AG04450 (cell line): ENCODE results near the gene PLEKHH3. TPM values are rescaled to one million over a fixed set of nuclear protein-coding genes. Genes with fewer than 3 reads are reported as not detected.

Experiments
- CTCF ChIA-PET: fragments of 300-600, 350-600 bp; formaldehyde crosslinking; extraction: SDS; loops from one replicate; lab custom pipeline; 2022; ENCODE audit warnings: antibody characterized with exemption, inconsistent platforms; lab: Charles Lee
- POLR2A ChIA-PET: fragments of 350-600 bp; formaldehyde crosslinking; extraction: SDS; loops from one replicate; lab custom pipeline; 2021; ENCODE audit warnings: antibody characterized with exemption, inconsistent platforms; lab: Yijun Ruan, JAX
- DNase-seq: peaks from one replicate; pipeline ENCODE4 v3.0.0-alpha.2; 2011; ENCODE audit warnings: low read depth, low spot score
- H3K27ac ChIP-seq: one replicate; pipeline ENCODE4 v1.5.1; 2012; ENCODE audit warnings: low read depth, low read length, control low read depth
- H3K27me3 ChIP-seq: one replicate; pipeline ENCODE4 v1.6.0; 2012; ENCODE audit warnings: low read length; ENCODE audit not compliant: control insufficient read depth, insufficient read depth
- H3K4me3 ChIP-seq: 2 replicates; pipeline ENCODE4 v1.5.1; 2011; ENCODE audit warnings: mild to moderate bottlenecking, low read depth, low read length, control low read depth
- H3K9me3 ChIP-seq: 2 replicates; pipeline ENCODE4 v1.5.1; 2012; ENCODE audit warnings: low read length; ENCODE audit not compliant: control insufficient read depth, insufficient read depth
- CTCF ChIP-seq: IDR thresholded peaks from 2 replicates; pipeline ENCODE4 v1.5.1; 2011; ENCODE audit warnings: low read depth, low read length, control low read depth, inconsistent platforms
- polyA plus RNA-seq: library from polyadenylated mRNA; depleted of rRNA; stranded (reverse); fragments of >200 nt; gene quantifications from 2 replicates; pipeline ENCODE4 v1.2.3, GENCODE V29; 2011; rRNA removed
- small RNA-seq: library from RNA; depleted of rRNA; stranded (forward); fragments of <200 nt; gene quantifications from one replicate; pipeline ENCODE3, GENCODE V24; 2012; ENCODE audit warnings: low read depth; ENCODE audit not compliant: insufficient read length

The PLEKHH3 gene
- polyA plus RNA-seq, 1 experiment: 3.6 TPM

DNA sequence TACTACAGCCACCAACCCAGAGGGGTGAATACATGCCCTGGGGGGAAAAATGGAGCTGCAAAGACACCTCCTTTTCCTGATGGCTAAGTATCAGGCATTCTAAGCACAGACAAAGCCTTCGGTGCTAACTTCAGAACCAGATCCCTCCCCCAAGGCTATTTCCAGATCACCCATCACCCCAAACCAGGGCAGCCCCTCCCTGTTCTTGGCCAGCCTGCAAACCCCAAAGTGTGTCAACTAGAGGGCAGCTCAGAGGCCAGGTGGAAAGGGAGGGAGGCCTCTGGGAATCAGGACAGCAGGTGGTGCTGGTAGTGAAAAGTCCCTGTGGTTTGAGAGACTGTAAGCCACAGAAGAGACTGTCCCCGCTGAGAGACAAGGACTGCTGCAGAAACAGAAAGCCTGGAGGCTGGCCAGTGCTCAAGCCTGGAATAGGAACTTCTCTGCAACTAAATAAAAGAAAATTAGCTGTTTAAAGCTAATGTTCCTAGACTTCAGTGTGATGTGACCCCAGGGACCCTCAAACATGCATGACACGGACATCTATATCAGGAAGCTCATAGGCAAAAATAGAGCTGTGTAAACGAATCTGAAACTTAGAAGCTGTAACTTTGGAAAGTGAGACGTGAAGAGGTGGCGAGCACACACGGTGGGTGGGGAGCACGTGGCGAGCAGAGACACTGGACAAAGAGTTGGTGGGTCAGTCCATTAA, 58.2 kb downstream of the PLEKHH3 start:
- ChIA-PET CTCF (no interaction called here), POLR2A (interaction anchor here (1.2 kb wide), 1 partner anchor 42 kb away, joined by 3 read pairs; no protein-coding TSS in a partner anchor)
- Histone ChIP-seq H3K4me3 (no peak overlapping the region), H3K27ac (no peak overlapping the region), H3K9me3 (no peaks in the 10 kb centered on the region), H3K27me3 (peaks cover 3% of the 10 kb centered on the region)
- DNase-seq: no peak
- TF ChIP-seq CTCF: no peak

GRCh38 chr17:42617956-42618431, 58.8 kb downstream of the PLEKHH3 start:
- ChIA-PET CTCF (no interaction called here), POLR2A (interaction anchor here (1.2 kb wide), 1 partner anchor 43 kb away, joined by 3 read pairs; no protein-coding TSS in a partner anchor)
- TF ChIP-seq CTCF: no peak
- no peak for DNase-seq
- Histone ChIP-seq H3K27me3 (peaks cover 3% of the 10 kb centered on the region), H3K4me3 (no peak overlapping the region), H3K27ac (no peak overlapping the region), H3K9me3 (no peaks in the 10 kb centered on the region)

Small RNA genes within 50 kb of the gene (small RNA-seq; reads per million reads assigned to genes)
- not detected for gene MIR6780A

Other genes with a start within 250 kb of the PLEKHH3 start
- gene ATP6V0A1, start 218.1 kb downstream of the PLEKHH3 start, polyA plus RNA-seq: 22.3 and 30.8 TPM in 2 replicates
- gene NAGLU, start 140.8 kb downstream of the PLEKHH3 start, polyA plus RNA-seq: 11.9 and 17.2 TPM in 2 replicates
- gene HSD17B1, start 124.1 kb downstream of the PLEKHH3 start, polyA plus RNA-seq: 0.87 and 1.4 TPM in 2 replicates
- 29.4 and 36.8 TPM in 2 replicates for gene COASY, start 114.8 kb downstream of the PLEKHH3 start, polyA plus RNA-seq
- 35.4 and 38.2 TPM in 2 replicates for gene MLX, start 109.9 kb downstream of the PLEKHH3 start, polyA plus RNA-seq
- gene PSMC3IP, start 99.3 kb downstream of the PLEKHH3 start, polyA plus RNA-seq: 3.0 and 5.1 TPM in 2 replicates
- 27.5 and 32.7 TPM in 2 replicates for gene RETREG3, start 67.6 kb downstream of the PLEKHH3 start, polyA plus RNA-seq
- gene TUBG1, start 67.3 kb downstream of the PLEKHH3 start, polyA plus RNA-seq: 28.4 and 36.3 TPM in 2 replicates
- gene TUBG2, start 17.7 kb downstream of the PLEKHH3 start, polyA plus RNA-seq: 7.8 and 9.9 TPM in 2 replicates
- 0.45 and 0.76 TPM in 2 replicates for gene CCR10, start 4.8 kb upstream of the PLEKHH3 start, polyA plus RNA-seq
- gene CNTNAP1, start 5.5 kb upstream of the PLEKHH3 start, polyA plus RNA-seq: 53.7 and 62.9 TPM in 2 replicates
- 18.8 and 26.3 TPM in 2 replicates for gene EZH1, start 68.0 kb upstream of the PLEKHH3 start, polyA plus RNA-seq
- 1.4 and 1.7 TPM in 2 replicates for gene RAMP2, start 84.2 kb upstream of the PLEKHH3 start, polyA plus RNA-seq
- gene VPS25, start 96.5 kb upstream of the PLEKHH3 start, polyA plus RNA-seq: 94.0 and 107 TPM in 2 replicates
- gene WNK4, start 103.6 kb upstream of the PLEKHH3 start, polyA plus RNA-seq: 2.3 and 2.7 TPM in 2 replicates
- 86.7 and 96.3 TPM in 2 replicates for gene COA3, start 121.7 kb upstream of the PLEKHH3 start, polyA plus RNA-seq
- gene CNTD1, start 121.9 kb upstream of the PLEKHH3 start, polyA plus RNA-seq: 0.09 and 0.14 TPM in 2 replicates
- 106 and 107 TPM in 2 replicates for gene BECN1, start 147.3 kb upstream of the PLEKHH3 start, polyA plus RNA-seq
- 111 and 129 TPM in 2 replicates for gene PSME3, start 156.4 kb upstream of the PLEKHH3 start, polyA plus RNA-seq
- 0.16 and 0.33 TPM in 2 replicates for gene AOC2, start 167.6 kb upstream of the PLEKHH3 start, polyA plus RNA-seq
- gene AOC3, start 174.2 kb upstream of the PLEKHH3 start, polyA plus RNA-seq: 0.10 and 0.12 TPM in 2 replicates
- not detected in 2 replicates for gene G6PC1, start 223.8 kb upstream of the PLEKHH3 start, polyA plus RNA-seq